H9 (cell line): ENCODE data around the gene MAP4K3. TPM values are rescaled to one million over a fixed set of nuclear protein-coding genes. Genes with fewer than 3 reads are reported as not detected.

ENCODE experiments used
- DNase-seq: peaks from one replicate; pipeline ENCODE4 v3.0.0-alpha.2; 2017
- H2AFZ ChIP-seq: one replicate; pipeline ENCODE4 v1.6.1; 2013; ENCODE audit warnings: mild to moderate bottlenecking, low read length, control low read depth, moderate library complexity
- H2AK5ac ChIP-seq: 2 replicates; pipeline ENCODE4 v1.6.1; 2013; ENCODE audit warnings: low read length, control low read depth, mixed read lengths; ENCODE audit not compliant: insufficient read length
- H2BK120ac ChIP-seq: one replicate; pipeline ENCODE4 v1.6.1; 2013; ENCODE audit warnings: low read depth, mild to moderate bottlenecking, low read length, control low read depth, inconsistent platforms; ENCODE audit not compliant: poor library complexity, severe bottlenecking
- H2BK12ac ChIP-seq: 2 replicates; pipeline ENCODE4 v1.6.1; 2013; ENCODE audit warnings: low read length, control low read depth, mixed read lengths, low read depth; ENCODE audit not compliant: insufficient read length
- H2BK15ac ChIP-seq: 2 replicates; pipeline ENCODE4 v1.6.1; 2013; ENCODE audit warnings: low read depth, low read length, control low read depth
- H2BK20ac ChIP-seq: one replicate; pipeline ENCODE4 v1.6.1; 2013; ENCODE audit warnings: low read depth, mild to moderate bottlenecking, low read length, control low read depth, inconsistent platforms; ENCODE audit not compliant: poor library complexity, severe bottlenecking
- H2BK5ac ChIP-seq: 2 replicates; pipeline ENCODE4 v1.6.1; 2013; ENCODE audit warnings: low read length, control low read depth, mixed read lengths; ENCODE audit not compliant: insufficient read length
- H3K14ac ChIP-seq: 2 replicates; pipeline ENCODE4 v1.6.1; 2013; ENCODE audit warnings: low read length, control low read depth; ENCODE audit not compliant: insufficient read depth
- H3K18ac ChIP-seq: 2 replicates; pipeline ENCODE4 v1.6.1; 2013; ENCODE audit warnings: low read depth, mild to moderate bottlenecking, mixed read lengths, low read length, control low read depth; ENCODE audit not compliant: insufficient read length
- H3K23ac ChIP-seq: 2 replicates; pipeline ENCODE4 v1.6.1; 2013; ENCODE audit warnings: low read length, control low read depth, mixed read lengths, low read depth; ENCODE audit not compliant: insufficient read length
- H3K23me2 ChIP-seq: 2 replicates; pipeline ENCODE4 v1.6.1; 2013; ENCODE audit warnings: low read depth, mild to moderate bottlenecking, mixed read lengths, low read length, control low read depth; ENCODE audit not compliant: insufficient read length, poor library complexity, severe bottlenecking
- H3K27ac ChIP-seq: 2 replicates; pipeline ENCODE4 v1.5.1; 2013; ENCODE audit warnings: low read length, control low read depth, mixed read lengths, low read depth; ENCODE audit not compliant: insufficient read length
- H3K27me3 ChIP-seq: 2 replicates; pipeline ENCODE4 v1.6.1; 2013; ENCODE audit warnings: low read length, control low read depth, inconsistent platforms; ENCODE audit not compliant: insufficient read depth
- H3K4ac ChIP-seq: 2 replicates; pipeline ENCODE4 v1.6.1; 2013; ENCODE audit warnings: low read depth, mild to moderate bottlenecking, control low read depth, inconsistent platforms, low read length, moderate library complexity
- H3K4me1 ChIP-seq: 2 replicates; pipeline ENCODE4 v1.6.1; 2013; ENCODE audit warnings: low read length, control low read depth, inconsistent platforms; ENCODE audit not compliant: insufficient read depth
- H3K4me2 ChIP-seq: 2 replicates; pipeline ENCODE4 v1.6.1; 2013; ENCODE audit warnings: low read length, control low read depth, mixed read lengths; ENCODE audit not compliant: insufficient read length, insufficient read depth
- H3K56ac ChIP-seq: 2 replicates; pipeline ENCODE4 v1.6.1; 2013; ENCODE audit warnings: low read depth, mild to moderate bottlenecking, mixed read lengths, low read length, control low read depth; ENCODE audit not compliant: insufficient read length
- H3K79me1 ChIP-seq: 2 replicates; pipeline ENCODE4 v1.6.1; 2013; ENCODE audit warnings: low read depth, mild to moderate bottlenecking, moderate library complexity, low read length, control low read depth, inconsistent platforms; ENCODE audit not compliant: insufficient read depth, poor library complexity, severe bottlenecking
- H3K79me2 ChIP-seq: 2 replicates; pipeline ENCODE4 v1.6.1; 2013; ENCODE audit warnings: low read length, control low read depth, inconsistent platforms; ENCODE audit not compliant: insufficient read depth
- H3K9ac ChIP-seq: 2 replicates; pipeline ENCODE4 v1.6.1; 2013; ENCODE audit warnings: low read length, control low read depth, mixed read lengths; ENCODE audit not compliant: insufficient read length; ENCODE audit errors: extremely low read depth
- H3K9me3 ChIP-seq: one replicate; pipeline ENCODE4 v1.6.1; 2013; ENCODE audit warnings: low read depth, low read length, inconsistent platforms; ENCODE audit not compliant: control insufficient read depth
- H3T11ph ChIP-seq: one replicate; pipeline ENCODE4 v1.6.1; 2013; ENCODE audit warnings: mild to moderate bottlenecking, low read length, control low read depth, inconsistent platforms
- H4K20me1 ChIP-seq: one replicate; pipeline ENCODE4 v1.6.1; 2013; ENCODE audit not compliant: control insufficient read depth, insufficient read length, insufficient read depth
- H4K5ac ChIP-seq: 2 replicates; pipeline ENCODE4 v1.6.1; 2013; ENCODE audit warnings: low read depth, mild to moderate bottlenecking, mixed read lengths, low read length, control low read depth; ENCODE audit not compliant: insufficient read length
- H4K8ac ChIP-seq: replicated peaks from 2 replicates; pipeline ENCODE4 v1.6.1; 2013; ENCODE audit warnings: low read length, control low read depth, mixed read lengths, low read depth; ENCODE audit not compliant: insufficient read length
- H4K91ac ChIP-seq: 2 replicates; pipeline ENCODE4 v1.6.1; 2013; ENCODE audit warnings: low read depth, mild to moderate bottlenecking, moderate library complexity, mixed read lengths, low read length, control low read depth; ENCODE audit not compliant: insufficient read length
- H3K27ac Mint-ChIP-seq, 3 experiments: 2 replicates in 2 of 3; 3 replicates in 1 of 3; pipeline ENCODE4 v1.8.0; 2020 to 2021; ENCODE audit warnings: mixed read lengths in 3 of 3, mild to moderate bottlenecking in 1 of 3, moderate library complexity in 1 of 3
- H3K27me3 Mint-ChIP-seq: 2 replicates; pipeline ENCODE4 v1.8.0; 2021; ENCODE audit warnings: low read depth, mild to moderate bottlenecking, moderate library complexity, mixed read lengths
- H3K36me3 Mint-ChIP-seq, 3 experiments: 2 replicates in 2 of 3; 3 replicates in 1 of 3; pipeline ENCODE4 v1.8.0; 2020 to 2021; ENCODE audit warnings: low read depth in 3 of 3, mixed read lengths in 3 of 3; ENCODE audit not compliant: insufficient read depth in 1 of 3
- H3K4me1 Mint-ChIP-seq, 2 experiments: 2 replicates each; pipeline ENCODE4 v1.8.0; 2020; ENCODE audit warnings: mixed read lengths in 2 of 2
- H3K4me3 Mint-ChIP-seq, 2 experiments: 2 replicates in 1 of 2; 3 replicates in 1 of 2; pipeline ENCODE4 v1.8.0; 2020 to 2021; ENCODE audit warnings: mild to moderate bottlenecking in 2 of 2, mixed read lengths in 2 of 2, moderate library complexity in 1 of 2
- H3K9me3 Mint-ChIP-seq, 2 experiments: 2 replicates in 1 of 2; 3 replicates in 1 of 2; pipeline ENCODE4 v1.8.0; 2020; ENCODE audit warnings: mild to moderate bottlenecking in 2 of 2, mixed read lengths in 2 of 2, moderate library complexity in 1 of 2
- WGBS: extraction: QIAGEN DNeasy Blood & Tissue Kit; methylation state at CpG from one replicate; pipeline ENCODE4 v1.1.7; 2013; ENCODE audit warnings: missing lambda C conversion rate, low lambda C conversion rate, mixed read lengths; ENCODE audit not compliant: insufficient read length; ENCODE audit errors: extremely low coverage; 5-methylcytosine and 5-hydroxymethylcytosine counted together
- total RNA-seq: library from RNA; stranded (reverse); gene quantifications from 2 replicates; pipeline ENCODE4 v1.2.1, GENCODE V29; 2021
- TF ChIP-seq, protein P1 (sequence below): fragments of 200-600 bp; sonication (generic); conservative IDR thresholded peaks from 3 replicates; pipeline ENCODE4 v1.8.0; 2021; ENCODE audit warnings: antibody characterized with exemption, mild to moderate bottlenecking

The MAP4K3 gene
- total RNA-seq, 1 experiment from 2014 or later: 37.9 TPM

DNA sequence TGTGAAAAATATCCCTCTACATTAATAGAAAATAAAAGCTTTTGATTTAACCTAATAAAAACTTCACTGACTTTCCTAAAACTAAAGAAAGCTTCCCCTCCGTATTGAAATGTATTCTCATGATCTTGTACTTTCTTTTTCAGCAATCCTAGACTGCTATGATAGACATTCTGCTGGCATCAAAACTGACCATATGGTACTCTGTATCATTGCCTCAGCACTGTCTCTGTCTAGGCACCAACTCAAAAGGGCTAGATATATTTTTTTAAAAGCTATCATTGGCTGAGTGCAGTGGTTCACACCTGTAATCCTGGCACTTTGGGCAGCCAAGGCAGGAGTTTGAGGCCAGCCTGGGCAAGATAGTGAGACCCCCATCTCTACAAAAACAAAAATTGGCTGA is 226.2 kb downstream of the MAP4K3 start:
- no peak overlapping the region for H4K91ac ChIP-seq
- no peak for DNase-seq
- H3K9ac ChIP-seq: no peak overlapping the region
- H3K27ac ChIP-seq: no peak overlapping the region
- H2BK12ac ChIP-seq: no peak overlapping the region
- no peaks in the 10 kb centered on the region for H3K9me3 ChIP-seq
- H3K4me3 Mint-ChIP-seq: no peak overlapping the region
- H4K5ac ChIP-seq: no peak overlapping the region
- no peak overlapping the region for H2BK15ac ChIP-seq
- TF ChIP-seq, protein P1, sequence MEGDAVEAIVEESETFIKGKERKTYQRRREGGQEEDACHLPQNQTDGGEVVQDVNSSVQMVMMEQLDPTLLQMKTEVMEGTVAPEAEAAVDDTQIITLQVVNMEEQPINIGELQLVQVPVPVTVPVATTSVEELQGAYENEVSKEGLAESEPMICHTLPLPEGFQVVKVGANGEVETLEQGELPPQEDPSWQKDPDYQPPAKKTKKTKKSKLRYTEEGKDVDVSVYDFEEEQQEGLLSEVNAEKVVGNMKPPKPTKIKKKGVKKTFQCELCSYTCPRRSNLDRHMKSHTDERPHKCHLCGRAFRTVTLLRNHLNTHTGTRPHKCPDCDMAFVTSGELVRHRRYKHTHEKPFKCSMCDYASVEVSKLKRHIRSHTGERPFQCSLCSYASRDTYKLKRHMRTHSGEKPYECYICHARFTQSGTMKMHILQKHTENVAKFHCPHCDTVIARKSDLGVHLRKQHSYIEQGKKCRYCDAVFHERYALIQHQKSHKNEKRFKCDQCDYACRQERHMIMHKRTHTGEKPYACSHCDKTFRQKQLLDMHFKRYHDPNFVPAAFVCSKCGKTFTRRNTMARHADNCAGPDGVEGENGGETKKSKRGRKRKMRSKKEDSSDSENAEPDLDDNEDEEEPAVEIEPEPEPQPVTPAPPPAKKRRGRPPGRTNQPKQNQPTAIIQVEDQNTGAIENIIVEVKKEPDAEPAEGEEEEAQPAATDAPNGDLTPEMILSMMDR: no peak
- H3K4ac ChIP-seq: no peak overlapping the region
- H3K4me1 ChIP-seq: no peaks in the 10 kb centered on the region
- no peak overlapping the region for H2AFZ ChIP-seq
- no peaks in the 10 kb centered on the region for H4K20me1 ChIP-seq
- H3K79me2 ChIP-seq: no peaks in the 10 kb centered on the region
- no peaks in the 10 kb centered on the region for H3K27me3 ChIP-seq
- no peak overlapping the region for H4K8ac ChIP-seq
- no peaks in the 10 kb centered on the region for H3K23me2 ChIP-seq
- H3K9me3 Mint-ChIP-seq: peaks cover 0 to 5% of the 10 kb centered on the region in 2 experiments; a peak in 1 of 5 replicates
- no peaks in the 10 kb centered on the region for H3K27me3 Mint-ChIP-seq
- 0 out of 4 replicates have a peak, but pooled peaks cover 0 to 2% of the 10 kb centered on the region in 2 experiments for H3K4me1 Mint-ChIP-seq
- H3K27ac Mint-ChIP-seq: no peak overlapping the region
- WGBS: no CpG with 5 or more reads among the region's 1 CpG
- no peak overlapping the region for H2AK5ac ChIP-seq
- no peak overlapping the region for H3T11ph ChIP-seq
- no peak overlapping the region for H3K18ac ChIP-seq
- no peak overlapping the region for H2BK20ac ChIP-seq
- no peaks in the 10 kb centered on the region for H3K79me1 ChIP-seq
- no peak overlapping the region for H2BK5ac ChIP-seq
- H3K36me3 Mint-ChIP-seq: peaks cover 0 to 4% (median 2%) of the 10 kb centered on the region in 3 experiments; a peak in 1 of 7 replicates
- no peak overlapping the region for H3K23ac ChIP-seq
- no peak overlapping the region for H3K14ac ChIP-seq
- H3K56ac ChIP-seq: no peak overlapping the region
- no peak overlapping the region for H3K4me2 ChIP-seq
- no peak overlapping the region for H2BK120ac ChIP-seq
